Activated CD4-positive, alpha-beta T cell treated with anti-CD3 and anti-CD28 coated beads for 48 hours (primary cell): ENCODE results near the gene NOTUM.

Experiments used
- DNase-seq: peaks from one replicate; pipeline ENCODE4 v3.0.0-alpha.2; 2020

The NOTUM gene

GRCh38 chr17:81934850-81935708 is 25.9 kb downstream of the NOTUM start:
- no peak for DNase-seq

GRCh38 chr17:81934098-81934757 is 26.8 kb downstream of the NOTUM start:
- no peak for DNase-seq

- no peak for DNase-seq
Measured at GRCh38 chr17:81933178-81933699, 27.7 kb downstream of the NOTUM start.

- DNase-seq = peak; percentile 18
Measured at GRCh38 chr17:81932333-81932983, 28.5 kb downstream of the NOTUM start.

- DNase-seq = no peak
Measured at GRCh38 chr17:81931557-81932332, 29.2 kb downstream of the NOTUM start.

- no peak for DNase-seq
Measured at GRCh38 chr17:81931189-81931556, 29.8 kb downstream of the NOTUM start.

GRCh38 chr17:81930142-81931125 is 30.6 kb downstream of the NOTUM start:
- no peak for DNase-seq

GRCh38 chr17:81929253-81930141 is 31.5 kb downstream of the NOTUM start:
- DNase-seq = no peak

GRCh38 chr17:81928544-81929252 is 32.3 kb downstream of the NOTUM start:
- no peak for DNase-seq

GRCh38 chr17:81927653-81928543 is 33.1 kb downstream of the NOTUM start, which contains the start of gene MAFG:
MAFG (minus strand) TSS chr17:81927735; CDS start chr17:81923185, 4,550 bp downstream.
- peak; percentile 92 for DNase-seq

- DNase-seq = no peak
Measured at GRCh38 chr17:81927152-81927652, 33.8 kb downstream of the NOTUM start.

- peak; percentile 78 for DNase-seq
Measured at GRCh38 chr17:81926451-81927151, 34.4 kb downstream of the NOTUM start.

- no peak for DNase-seq
Measured at GRCh38 chr17:81925860-81926450, 35.0 kb downstream of the NOTUM start.

- peak; percentile 51 for DNase-seq
Measured at GRCh38 chr17:81924557-81925532, 36.1 kb downstream of the NOTUM start.

- DNase-seq = no peak
Measured at GRCh38 chr17:81923302-81924260, 37.4 kb downstream of the NOTUM start.
